Limb (tissue), 2 donors: Measurements from ENCODE around the gene TSHZ3.

Source experiments
- DNase-seq, 2 donors: peaks; one replicate each; pipeline ENCODE4 v3.0.0-alpha.2; 2016; ENCODE audit errors: extremely low spot score in 2 of 2

TSHZ3 gene

GRCh38 chr19:31354799-31355664, 5.8 kb upstream of the TSHZ3 start:
- no peak for DNase-seq

GRCh38 chr19:31354316-31354715, 5.1 kb upstream of the TSHZ3 start:
- no peak for DNase-seq

- no peak for DNase-seq
Measured at GRCh38 chr19:31353833-31354232, 4.6 kb upstream of the TSHZ3 start.

GRCh38 chr19:31352782-31353651, 3.8 kb upstream of the TSHZ3 start:
- no peak for DNase-seq

DNA sequence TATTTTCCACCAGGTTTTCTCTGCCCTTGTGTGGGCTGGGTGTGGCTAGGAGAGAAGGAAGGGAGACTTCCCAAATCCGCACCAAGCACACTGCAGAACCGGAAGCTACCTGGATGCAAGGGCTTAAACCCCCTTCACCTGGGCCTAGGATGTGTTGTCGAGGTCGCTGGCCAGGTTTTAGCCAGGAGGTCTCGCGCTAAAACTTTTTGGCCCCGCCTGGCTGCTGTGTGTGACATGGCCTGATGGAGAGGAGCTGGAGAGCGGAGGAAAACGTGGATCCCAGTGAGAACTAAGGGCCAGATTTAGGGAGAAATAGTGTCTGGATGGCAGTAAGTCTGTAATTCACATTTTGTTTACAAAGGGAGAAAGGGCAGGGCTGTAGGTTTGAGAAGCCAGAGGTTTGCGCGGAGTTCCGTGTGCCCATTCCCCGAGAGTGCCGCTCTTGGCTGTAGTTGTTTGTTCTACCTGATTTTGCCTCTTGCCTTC, 3.1 kb upstream of the TSHZ3 start:
- no peak for DNase-seq

GRCh38 chr19:31351855-31352195, 2.6 kb upstream of the TSHZ3 start:
- DNase-seq: peak in 1 of 2 donors; percentile 62

DNA sequence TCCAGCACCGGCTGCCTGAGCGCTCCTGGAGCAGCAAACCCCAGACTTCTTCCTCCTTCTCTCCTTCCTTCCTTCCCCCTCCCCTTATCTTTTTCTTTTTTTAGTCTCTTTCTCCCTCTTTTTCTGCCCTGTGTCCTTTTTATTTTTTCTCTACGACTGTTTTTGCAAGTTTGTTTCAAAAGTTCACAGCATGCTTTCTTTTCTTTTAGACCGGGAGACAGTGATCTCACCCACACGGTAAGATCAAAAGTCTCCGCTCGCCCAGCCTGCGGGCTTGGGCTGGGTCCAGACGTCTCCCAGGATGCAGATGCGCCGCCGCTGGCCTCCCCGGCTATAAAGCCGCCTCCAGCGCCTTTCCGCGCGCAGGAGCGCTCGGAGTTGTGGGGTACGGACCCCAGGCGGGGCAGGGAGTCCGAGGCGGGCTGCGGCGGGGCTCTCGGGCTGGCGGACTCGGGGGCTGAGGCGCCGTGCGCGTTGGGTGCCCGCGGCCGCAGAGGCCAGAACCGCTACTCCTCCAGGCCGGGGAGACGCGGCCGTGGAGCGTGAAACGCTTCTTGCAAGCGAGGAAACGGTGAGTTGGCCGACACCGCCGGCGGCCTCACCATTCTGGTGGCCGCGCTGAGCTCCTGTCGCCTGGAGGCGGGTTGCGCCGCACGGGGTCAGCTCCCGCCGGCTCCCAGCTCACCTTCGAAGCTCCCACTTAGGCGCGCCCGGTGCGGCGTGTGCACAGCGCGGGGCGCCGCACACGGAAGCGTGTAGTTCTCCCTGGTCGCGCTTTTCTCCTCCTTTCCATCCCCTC, 2.0 kb upstream of the TSHZ3 start:
- peak in 1 of 2 donors; percentile 73 for DNase-seq

- DNase-seq: no peak
Measured at GRCh38 chr19:31350693-31351055, 1.4 kb upstream of the TSHZ3 start.

DNA sequence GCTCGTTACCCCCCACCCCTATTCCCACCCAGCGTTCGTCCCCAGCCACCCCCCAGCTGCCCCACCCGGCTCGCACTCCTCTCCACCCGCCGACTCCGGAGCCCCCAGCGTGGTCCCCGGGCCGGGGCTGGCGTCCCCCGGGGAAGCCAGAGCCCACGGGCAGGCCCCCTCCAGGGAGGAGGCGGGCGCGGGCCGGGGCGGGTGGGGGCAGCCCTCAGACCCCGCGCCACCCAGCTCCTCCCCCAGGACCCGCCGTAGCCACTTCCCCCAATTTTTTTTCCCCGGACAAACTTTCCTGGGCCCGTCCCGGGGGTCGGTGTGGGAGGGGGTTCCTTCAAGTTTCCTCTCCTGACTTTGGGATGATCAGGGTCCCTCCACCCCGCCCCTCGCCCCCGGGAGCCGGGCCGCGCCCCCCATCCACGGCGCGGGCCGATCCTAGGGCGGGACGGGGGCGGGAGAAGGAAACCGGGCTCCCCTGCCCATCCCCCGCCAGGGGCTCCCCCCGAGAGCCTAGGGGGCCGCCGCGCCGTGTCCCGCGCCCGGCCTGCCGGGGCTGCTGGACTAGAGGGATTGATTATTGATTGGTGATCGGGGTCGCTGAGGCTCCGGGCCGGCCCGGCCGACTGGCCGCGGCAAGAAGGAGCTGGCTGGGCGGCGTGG, 927 bp upstream of the TSHZ3 start:
- DNase-seq: peak in 1 of 2 donors; percentile 84

GRCh38 chr19:31348481-31349159, 616 bp downstream of the TSHZ3 start:
- no peak for DNase-seq

DNA sequence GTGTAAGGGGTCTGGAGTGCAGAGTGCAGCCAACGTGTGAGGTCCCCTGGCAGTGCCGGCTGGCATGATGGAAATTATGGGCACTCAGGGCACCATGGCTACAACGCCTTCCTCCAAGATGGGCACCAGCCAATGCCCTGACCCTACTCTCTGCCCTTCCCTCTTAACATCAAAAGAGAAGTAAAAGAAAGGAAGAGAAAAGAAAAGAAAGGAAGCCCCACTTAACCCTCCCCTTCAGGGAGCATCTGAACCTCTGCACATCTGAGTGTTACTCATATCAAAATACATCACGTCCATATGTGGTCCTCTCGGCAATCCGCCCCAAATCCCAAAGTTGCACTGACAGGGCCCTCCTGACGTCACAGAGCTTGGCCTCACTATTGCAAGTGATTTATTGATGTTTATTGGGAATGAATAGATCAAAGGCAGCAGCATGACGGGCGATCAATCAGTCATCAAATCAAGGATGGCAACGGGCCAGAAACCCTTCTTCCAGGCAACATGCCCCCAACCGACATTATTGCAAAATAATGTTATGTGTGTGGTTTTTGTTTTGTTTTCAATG, 1.3 kb downstream of the TSHZ3 start:
- DNase-seq: peak in 1 of 2 donors; percentile 54

GRCh38 chr19:31347354-31347753, 1.9 kb downstream of the TSHZ3 start:
- no peak for DNase-seq

DNA sequence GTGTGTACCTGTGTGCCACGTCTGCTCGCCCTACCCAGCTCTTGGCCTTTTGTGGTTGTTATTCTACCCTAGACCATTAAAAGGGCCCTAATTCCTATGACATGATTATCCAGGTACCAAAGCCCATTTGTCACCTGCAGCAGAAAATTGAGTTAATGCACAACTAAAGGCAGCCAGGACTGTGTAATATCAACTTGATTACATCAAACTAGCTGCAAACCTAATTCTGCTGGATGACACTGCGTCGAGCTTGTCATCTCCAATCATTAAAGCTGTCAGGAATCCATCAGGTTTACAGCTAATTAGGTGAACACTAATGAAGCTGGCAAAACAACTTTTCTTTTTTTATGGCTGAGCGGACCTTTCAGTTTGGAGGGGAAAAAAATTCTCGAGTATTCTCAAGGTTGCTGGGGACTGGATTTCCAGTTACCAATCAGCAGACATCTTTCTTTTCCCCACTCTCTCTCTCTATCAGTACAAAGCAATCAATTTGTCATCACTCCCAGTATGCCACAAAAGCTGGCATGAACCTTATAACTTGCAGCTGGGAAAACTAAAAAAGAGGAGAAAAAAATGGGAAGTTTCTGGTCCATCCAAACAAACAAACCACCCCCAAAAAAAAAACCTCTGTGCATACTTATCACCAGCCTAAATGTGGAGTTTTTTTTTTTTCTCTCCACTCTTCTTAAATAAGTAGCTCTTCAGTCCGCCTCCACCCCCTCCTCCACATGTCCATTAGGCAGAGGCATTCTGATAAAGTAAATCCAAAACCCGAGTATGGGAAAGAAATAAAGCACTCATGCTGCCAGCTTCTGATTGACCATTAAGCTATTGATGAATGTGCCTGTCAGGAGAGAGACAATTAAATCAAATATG, 2.8 kb downstream of the TSHZ3 start:
- no peak for DNase-seq

- DNase-seq: peak in 1 of 2 donors; percentile 32
Measured at GRCh38 chr19:31344403-31344802, 4.8 kb downstream of the TSHZ3 start.

DNA sequence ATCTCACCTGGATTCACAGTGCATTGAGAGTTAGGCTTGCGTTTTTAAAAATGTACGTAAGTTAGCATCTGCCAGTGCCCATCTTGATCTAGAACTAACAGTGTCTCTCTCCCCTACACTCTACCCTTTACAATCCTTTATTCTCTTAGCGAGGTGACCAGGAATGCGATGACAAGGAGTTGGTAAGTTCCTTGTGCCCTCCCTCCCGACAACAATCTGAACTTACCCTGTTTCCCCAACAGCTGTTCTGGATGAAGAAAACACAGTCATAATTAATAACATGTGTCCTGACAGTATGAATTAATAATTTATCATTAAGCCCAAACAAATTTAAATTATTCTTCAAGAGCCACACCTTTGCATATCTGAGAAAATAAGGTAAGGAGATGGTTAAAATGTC, 6.3 kb downstream of the TSHZ3 start:
- DNase-seq: no peak

- DNase-seq: peak in 1 of 2 donors; percentile 66
Measured at GRCh38 chr19:31340042-31341025, 8.9 kb downstream of the TSHZ3 start.

DNA sequence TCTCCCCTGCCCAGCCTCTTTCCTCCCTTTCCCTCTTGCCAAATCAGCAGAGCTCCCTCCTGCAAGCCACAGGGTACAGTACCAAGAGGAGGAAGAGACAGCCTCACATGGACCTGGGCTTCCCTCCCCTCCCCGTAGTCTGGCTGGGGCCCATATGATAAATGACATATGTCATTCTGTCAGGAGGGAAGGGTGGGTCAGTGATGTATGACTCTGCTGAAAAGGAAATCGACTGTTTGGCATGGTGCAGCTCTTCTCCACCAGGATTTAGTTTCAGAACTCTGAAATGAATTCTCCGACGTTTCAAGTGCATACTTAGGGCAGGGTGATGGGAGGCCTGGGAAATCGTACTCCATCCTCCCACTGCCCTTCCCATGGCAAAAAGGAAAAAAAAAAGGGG, 9.8 kb downstream of the TSHZ3 start:
- peak in 1 of 2 donors; percentile 48 for DNase-seq
